Subcutaneous abdominal adipose tissue (tissue), 5 donors: ENCODE results near the gene PTPN2.
"Not testable (repeated sequence)": the region's sequence is repeated elsewhere in the genome, so short reads cannot be mapped to it uniquely, and the experiment has no call there.

Experiments
- H3K27ac ChIP-seq: one replicate; pipeline ENCODE4 v1.7.0; 2013; ENCODE audit warnings: low read depth, mild to moderate bottlenecking, inconsistent platforms, low read length, moderate library complexity
- H3K27me3 ChIP-seq, 5 donors: one replicate each; pipeline ENCODE4 v1.7.0; 2013; ENCODE audit warnings: low read length in 5 of 5, inconsistent platforms in 1 of 5; ENCODE audit not compliant: control insufficient read depth in 5 of 5, insufficient read depth in 4 of 5
- H3K36me3 ChIP-seq, 5 donors: one replicate each; pipeline ENCODE4 v1.7.0; 2013; ENCODE audit warnings: low read length in 5 of 5; ENCODE audit not compliant: control insufficient read depth in 5 of 5, insufficient read depth in 5 of 5
- H3K4me1 ChIP-seq, 5 donors: one replicate each; pipeline ENCODE4 v1.7.0; 2013; ENCODE audit warnings: low read length in 5 of 5, mild to moderate bottlenecking in 3 of 5, moderate library complexity in 1 of 5; ENCODE audit not compliant: control insufficient read depth in 5 of 5, insufficient read depth in 5 of 5
- H3K4me3 ChIP-seq, 5 donors: one replicate each; pipeline ENCODE4 v1.7.0; 2013; ENCODE audit warnings: low read length in 5 of 5, low read depth in 1 of 5
- H3K9ac ChIP-seq, 5 donors: one replicate each; pipeline ENCODE4 v1.7.0; 2013; ENCODE audit warnings: low read length in 5 of 5, mild to moderate bottlenecking in 4 of 5, moderate library complexity in 3 of 5
- H3K9me3 ChIP-seq, 5 donors: one replicate each; pipeline ENCODE4 v1.7.0; 2013; ENCODE audit warnings: low read length in 5 of 5; ENCODE audit not compliant: control insufficient read depth in 5 of 5
- donor health status: healthy.
- donor health status: healthy.
- donor health status: healthy.
- donor health status: healthy.
- donor health status: healthy.

The PTPN2 gene

GRCh38 chr18:12880541-12880910 is 3.5 kb downstream of the PTPN2 start:
- Histone ChIP-seq H3K9ac (no peak overlapping the region), H3K27ac (no peak overlapping the region), H3K9me3 (no peaks in the 10 kb centered on the region), H3K4me3 (no peak overlapping the region), H3K36me3 (peaks cover 0 to 4% (median 0%) of the 10 kb centered on the region in 5 donors), H3K4me1 (peaks cover 4 to 33% (median 16%) of the 10 kb centered on the region in 5 donors), H3K27me3 (no peaks in the 10 kb centered on the region)

- peaks cover 0 to 4% (median 0%) of the 10 kb centered on the region in 5 donors for H3K36me3 ChIP-seq
- peaks cover 4 to 32% (median 15%) of the 10 kb centered on the region in 5 donors for H3K4me1 ChIP-seq
- no peak overlapping the region for H3K27ac ChIP-seq
- H3K9ac ChIP-seq: no peak overlapping the region
- H3K9me3 ChIP-seq: no peaks in the 10 kb centered on the region
- H3K27me3 ChIP-seq: no peaks in the 10 kb centered on the region
- H3K4me3 ChIP-seq: no peak overlapping the region
Measured at GRCh38 chr18:12879840-12880540, 4.0 kb downstream of the PTPN2 start.

GRCh38 chr18:12874992-12875391 is 9.0 kb downstream of the PTPN2 start:
- not testable (repeated sequence) for H3K9me3 ChIP-seq, H3K4me3 ChIP-seq, H3K27me3 ChIP-seq, H3K27ac ChIP-seq, H3K9ac ChIP-seq, H3K4me1 ChIP-seq, H3K36me3 ChIP-seq

- not testable (repeated sequence) for H3K27ac ChIP-seq, H3K4me1 ChIP-seq, H3K4me3 ChIP-seq, H3K36me3 ChIP-seq, H3K9ac ChIP-seq, H3K9me3 ChIP-seq, H3K27me3 ChIP-seq
Measured at GRCh38 chr18:12873961-12874567, 10.0 kb downstream of the PTPN2 start.

GRCh38 chr18:12872408-12872807 is 11.6 kb downstream of the PTPN2 start:
- Histone ChIP-seq H3K36me3 (peaks cover 0 to 4% (median 0%) of the 10 kb centered on the region in 5 donors), H3K9ac (no peak overlapping the region), H3K27me3 (no peaks in the 10 kb centered on the region), H3K4me1 (peaks cover 0 to 4% (median 0%) of the 10 kb centered on the region in 5 donors), H3K27ac (no peak overlapping the region), H3K9me3 (peaks cover 0 to 3% (median 0%) of the 10 kb centered on the region in 5 donors), H3K4me3 (no peak overlapping the region)

- no peak overlapping the region for H3K27ac ChIP-seq
- H3K9ac ChIP-seq: no peak overlapping the region
- H3K27me3 ChIP-seq: no peaks in the 10 kb centered on the region
- peaks cover 0 to 4% (median 0%) of the 10 kb centered on the region in 5 donors for H3K4me1 ChIP-seq
- H3K4me3 ChIP-seq: no peak overlapping the region
- peaks cover 0 to 3% (median 0%) of the 10 kb centered on the region in 5 donors for H3K9me3 ChIP-seq
- no peaks in the 10 kb centered on the region for H3K36me3 ChIP-seq
Measured at GRCh38 chr18:12868576-12868975, 15.5 kb downstream of the PTPN2 start.

- Histone ChIP-seq H3K4me3 (no peak overlapping the region), H3K9me3 (no peaks in the 10 kb centered on the region), H3K27ac (no peak overlapping the region), H3K9ac (no peak overlapping the region), H3K27me3 (no peaks in the 10 kb centered on the region), H3K36me3 (no peaks in the 10 kb centered on the region), H3K4me1 (peaks cover 0 to 4% (median 0%) of the 10 kb centered on the region in 5 donors)
Measured at GRCh38 chr18:12867441-12868123, 16.5 kb downstream of the PTPN2 start.

GRCh38 chr18:12863687-12864216 is 20.3 kb downstream of the PTPN2 start:
- no peaks in the 10 kb centered on the region for H3K36me3 ChIP-seq
- H3K27ac ChIP-seq: no peak overlapping the region
- H3K4me3 ChIP-seq: no peak overlapping the region
- peaks cover 0 to 4% (median 0%) of the 10 kb centered on the region in 5 donors for H3K4me1 ChIP-seq
- H3K27me3 ChIP-seq: no peaks in the 10 kb centered on the region
- no peaks in the 10 kb centered on the region for H3K9me3 ChIP-seq
- no peak overlapping the region for H3K9ac ChIP-seq

- Histone ChIP-seq H3K4me1 (peaks cover 0 to 4% (median 0%) of the 10 kb centered on the region in 5 donors), H3K4me3 (no peak overlapping the region), H3K36me3 (peaks cover 0 to 4% (median 0%) of the 10 kb centered on the region in 5 donors), H3K9me3 (no peaks in the 10 kb centered on the region), H3K27me3 (no peaks in the 10 kb centered on the region), H3K9ac (no peak overlapping the region), H3K27ac (no peak overlapping the region)
Measured at GRCh38 chr18:12862874-12863482, 21.1 kb downstream of the PTPN2 start.
